Lower leg skin (tissue), 4 donors: Measurements from ENCODE around the gene LSR. TPM values are rescaled to one million over a fixed set of nuclear protein-coding genes. Genes with fewer than 3 reads are reported as not detected.
A peak's percentile ranks its signal among the peaks of the same experiment; 100 is the strongest.

Experiments used
- DNase-seq, 2 donors: peaks; one replicate each; pipeline ENCODE4 v3.0.0-alpha.2; 2019; ENCODE audit warnings: low spot score in 2 of 2
- H3K4me3 ChIP-seq: fragments of 200-600 bp; sonication (generic); 2 replicates; pipeline ENCODE4 v1.5.1; 2017; ENCODE audit warnings: mild to moderate bottlenecking, low read depth; ENCODE audit not compliant: poor library complexity, severe bottlenecking
- CTCF ChIP-seq, 3 donors: fragments of 450-650 bp; IDR thresholded peaks; one replicate each; pipeline ENCODE4 v1.5.1; 2016; ENCODE audit warnings: antibody characterized with exemption in 3 of 3, mild to moderate bottlenecking in 3 of 3, moderate library complexity in 2 of 3
- POLR2A ChIP-seq, 2 donors: fragments of 450-650 bp; IDR thresholded peaks; one replicate each; pipeline ENCODE4 v1.6.1; 2016 to 2017; ENCODE audit warnings: antibody characterized with exemption in 2 of 2, mild to moderate bottlenecking in 1 of 2, moderate library complexity in 1 of 2
- WGBS, 2 donors: methylation state at CpG; one replicate each; pipeline ENCODE4 v1.1.5; 2018; 5-methylcytosine and 5-hydroxymethylcytosine counted together
- intact Hi-C: fragments of 100-400 bp; cut with DNase I; formaldehyde crosslinking; loops from one replicate; pipeline ENCODE4 v1.15.0; 2023; ENCODE audit warnings: low total_unique reads
- total RNA-seq, 4 donors: library from RNA; depleted of rRNA; stranded (reverse); fragments of >200 nt; gene quantifications; one replicate each; pipeline ENCODE4 v1.1.0, GENCODE V29; 2016

LSR gene
- total RNA-seq, 4 donors from 2014 or later: 79.0 to 115 (median 84.5) TPM

- no peak for TF ChIP-seq POLR2A (IDR thresholded peaks at IDR 0.05)
- TF ChIP-seq CTCF (IDR thresholded peaks at IDR 0.05): no peak
- intact Hi-C loops: loop anchor here (10.0 kb wide), 1 partner anchor 116 kb away; the partner anchor contains the start of gene FXYD7
- DNase-seq: peak in 1 of 2 donors; percentile 25
- 70 to 81% methylated on average over 10 of the region's 10 CpGs for WGBS, 2 donors
- no peak overlapping the region for H3K4me3 ChIP-seq
Observed at GRCh38 chr19:35260694-35261304, 12.0 kb downstream of the LSR start.

GRCh38 chr19:35261356-35262100 is 12.7 kb downstream of the LSR start:
- 65 to 67% methylated on average over 12 of the region's 12 CpGs for WGBS, 2 donors
- TF ChIP-seq POLR2A (IDR thresholded peaks at IDR 0.05) (no peak), CTCF (IDR thresholded peaks at IDR 0.05) (no peak)
- intact Hi-C loops: loop anchor here (10.0 kb wide), 1 partner anchor 117 kb away; the partner anchor contains the start of gene FXYD7
- H3K4me3 ChIP-seq: no peak overlapping the region
- DNase-seq: peak in 1 of 2 donors; percentile 75

- DNase-seq: peak in 1 of 2 donors; percentile 82
Observed at GRCh38 chr19:35262101-35262761, 13.4 kb downstream of the LSR start.

GRCh38 chr19:35264268-35265125 is 15.7 kb downstream of the LSR start:
- H3K4me3 ChIP-seq: no peak overlapping the region
- peak; percentile 11 to 70 for DNase-seq
- intact Hi-C loops: loop anchor here (10.0 kb wide), 1 partner anchor 120 kb away; the partner anchor contains the start of gene FXYD7
- WGBS, 2 donors: 53 to 64% methylated on average over 7 of the region's 7 CpGs
- TF ChIP-seq POLR2A (IDR thresholded peaks at IDR 0.05): no peak

More at GRCh38 chr19:35262101-35262761, 13.4 kb downstream of the LSR start:
- no peak overlapping the region for H3K4me3 ChIP-seq
- TF ChIP-seq CTCF (IDR thresholded peaks at IDR 0.05) (no peak), POLR2A (IDR thresholded peaks at IDR 0.05) (no peak)
- intact Hi-C loops: loop anchor here (10.0 kb wide), 1 partner anchor 117 kb away; the partner anchor contains the start of gene FXYD7
- 55 to 74% methylated on average over 17 of the region's 17 CpGs for WGBS, 2 donors

- H3K4me3 ChIP-seq: no peak overlapping the region
- WGBS, 2 donors: 24 to 43% methylated on average over 6 of the region's 6 CpGs
- intact Hi-C loops: loop anchor here (10.0 kb wide), 1 partner anchor 121 kb away; the partner anchor contains the start of gene FXYD7
- TF ChIP-seq CTCF (IDR thresholded peaks at IDR 0.05) (no peak), POLR2A (IDR thresholded peaks at IDR 0.05) (no peak)
- DNase-seq: peak in 1 of 2 donors; percentile 88
Observed at GRCh38 chr19:35265126-35265899, 16.5 kb downstream of the LSR start.
